Liver (tissue), 3 donors: ENCODE results near the gene ZNF689.
"Not testable (repeated sequence)": the region's sequence is repeated elsewhere in the genome, so short reads cannot be mapped to it uniquely, and the experiment has no call there.

Experiments used
- EGR1 ChIP-seq, 2 donors: IDR thresholded peaks; 2 replicates each; pipeline ENCODE4 v1.6.1; 2016 to 2018; ENCODE audit warnings: antibody characterized with exemption in 2 of 2, low read depth in 2 of 2
- FOXA1 ChIP-seq: IDR thresholded peaks from 2 replicates; pipeline ENCODE4 v1.6.1; 2016; ENCODE audit warnings: antibody characterized with exemption
- FOXA2 ChIP-seq: IDR thresholded peaks from 2 replicates; pipeline ENCODE4 v1.6.1; 2016; ENCODE audit warnings: antibody characterized with exemption
- HNF4G ChIP-seq: IDR thresholded peaks from 2 replicates; pipeline ENCODE4 v1.6.1; 2016; ENCODE audit warnings: antibody characterized with exemption
- RAD21 ChIP-seq, 2 donors: IDR thresholded peaks; 2 replicates each; pipeline ENCODE4 v1.6.1; 2016; ENCODE audit warnings: antibody characterized with exemption in 2 of 2, mild to moderate bottlenecking in 2 of 2
- RXRA ChIP-seq, 2 donors: IDR thresholded peaks; 2 replicates each; pipeline ENCODE4 v1.6.1; 2017 to 2018; ENCODE audit warnings: antibody characterized with exemption in 2 of 2, mild to moderate bottlenecking in 1 of 2
- SP1 ChIP-seq: IDR thresholded peaks from 2 replicates; pipeline ENCODE4 v1.6.1; 2018; ENCODE audit warnings: antibody characterized with exemption, mild to moderate bottlenecking
- TAF1 ChIP-seq: conservative IDR thresholded peaks from 2 replicates; pipeline ENCODE4 v1.6.1; 2016; ENCODE audit warnings: antibody characterized with exemption, mild to moderate bottlenecking
- YY1 ChIP-seq: IDR thresholded peaks from 2 replicates; pipeline ENCODE4 v1.6.1; 2016; ENCODE audit warnings: antibody characterized with exemption, mild to moderate bottlenecking
- TF ChIP-seq, protein P1 (sequence below): IDR thresholded peaks from 2 replicates; pipeline ENCODE4 v1.6.1; 2016; ENCODE audit warnings: antibody characterized with exemption
- TF ChIP-seq, protein P2 (sequence below): fragments of 150-350 bp; IDR thresholded peaks from 2 replicates; pipeline ENCODE4 v1.5.1; 2017; ENCODE audit warnings: improper control_type of control experiment, low read depth, low read length; ENCODE audit not compliant: missing input control
- TF ChIP-seq, protein P3 (sequence below): IDR thresholded peaks from 2 replicates; pipeline ENCODE4 v1.6.1; 2016; ENCODE audit warnings: antibody characterized with exemption
- TF ChIP-seq, protein P4 (sequence below): IDR thresholded peaks from 2 replicates; pipeline ENCODE4 v1.6.1; 2016; ENCODE audit warnings: antibody characterized with exemption, mild to moderate bottlenecking
- donor health status: healthy.
- donor health status: healthy.

DNA sequence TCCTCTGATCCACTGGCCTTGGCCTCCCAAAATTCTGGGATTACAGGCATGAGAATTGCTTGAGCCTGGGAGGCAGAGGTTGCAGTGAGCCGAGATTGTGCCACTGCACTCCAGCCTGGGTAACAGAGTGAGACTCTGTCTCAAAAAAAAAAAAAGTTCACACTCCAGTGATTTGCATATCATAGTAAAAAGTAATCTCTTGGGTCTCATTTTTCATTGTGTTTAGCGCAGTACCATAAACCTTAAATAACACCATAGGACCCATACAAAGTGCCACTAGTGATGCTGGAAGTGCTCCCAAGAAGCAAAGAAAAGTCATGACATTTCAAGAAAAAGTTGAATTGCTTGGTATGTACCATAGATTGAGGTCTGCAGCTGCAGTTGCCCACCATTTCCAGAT is 20.6 kb downstream of the ZNF689 start:
- not testable (repeated sequence) for TF ChIP-seq TAF1; SP1; EGR1 (IDR thresholded peaks at IDR 0.05; ENCODE audit: low read depth in 2 of 2); FOXA2; RAD21 (IDR thresholded peaks at IDR 0.05); YY1; RXRA (IDR thresholded peaks at IDR 0.05); HNF4G; FOXA1
- TF ChIP-seq, protein P1, sequence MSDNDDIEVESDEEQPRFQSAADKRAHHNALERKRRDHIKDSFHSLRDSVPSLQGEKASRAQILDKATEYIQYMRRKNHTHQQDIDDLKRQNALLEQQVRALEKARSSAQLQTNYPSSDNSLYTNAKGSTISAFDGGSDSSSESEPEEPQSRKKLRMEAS, result not testable (repeated sequence)
- TF ChIP-seq, protein P2, sequence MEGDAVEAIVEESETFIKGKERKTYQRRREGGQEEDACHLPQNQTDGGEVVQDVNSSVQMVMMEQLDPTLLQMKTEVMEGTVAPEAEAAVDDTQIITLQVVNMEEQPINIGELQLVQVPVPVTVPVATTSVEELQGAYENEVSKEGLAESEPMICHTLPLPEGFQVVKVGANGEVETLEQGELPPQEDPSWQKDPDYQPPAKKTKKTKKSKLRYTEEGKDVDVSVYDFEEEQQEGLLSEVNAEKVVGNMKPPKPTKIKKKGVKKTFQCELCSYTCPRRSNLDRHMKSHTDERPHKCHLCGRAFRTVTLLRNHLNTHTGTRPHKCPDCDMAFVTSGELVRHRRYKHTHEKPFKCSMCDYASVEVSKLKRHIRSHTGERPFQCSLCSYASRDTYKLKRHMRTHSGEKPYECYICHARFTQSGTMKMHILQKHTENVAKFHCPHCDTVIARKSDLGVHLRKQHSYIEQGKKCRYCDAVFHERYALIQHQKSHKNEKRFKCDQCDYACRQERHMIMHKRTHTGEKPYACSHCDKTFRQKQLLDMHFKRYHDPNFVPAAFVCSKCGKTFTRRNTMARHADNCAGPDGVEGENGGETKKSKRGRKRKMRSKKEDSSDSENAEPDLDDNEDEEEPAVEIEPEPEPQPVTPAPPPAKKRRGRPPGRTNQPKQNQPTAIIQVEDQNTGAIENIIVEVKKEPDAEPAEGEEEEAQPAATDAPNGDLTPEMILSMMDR, result not testable (repeated sequence)
- TF ChIP-seq, protein P3, sequence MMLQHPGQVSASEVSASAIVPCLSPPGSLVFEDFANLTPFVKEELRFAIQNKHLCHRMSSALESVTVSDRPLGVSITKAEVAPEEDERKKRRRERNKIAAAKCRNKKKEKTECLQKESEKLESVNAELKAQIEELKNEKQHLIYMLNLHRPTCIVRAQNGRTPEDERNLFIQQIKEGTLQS, result not testable (repeated sequence)
- TF ChIP-seq, protein P4, sequence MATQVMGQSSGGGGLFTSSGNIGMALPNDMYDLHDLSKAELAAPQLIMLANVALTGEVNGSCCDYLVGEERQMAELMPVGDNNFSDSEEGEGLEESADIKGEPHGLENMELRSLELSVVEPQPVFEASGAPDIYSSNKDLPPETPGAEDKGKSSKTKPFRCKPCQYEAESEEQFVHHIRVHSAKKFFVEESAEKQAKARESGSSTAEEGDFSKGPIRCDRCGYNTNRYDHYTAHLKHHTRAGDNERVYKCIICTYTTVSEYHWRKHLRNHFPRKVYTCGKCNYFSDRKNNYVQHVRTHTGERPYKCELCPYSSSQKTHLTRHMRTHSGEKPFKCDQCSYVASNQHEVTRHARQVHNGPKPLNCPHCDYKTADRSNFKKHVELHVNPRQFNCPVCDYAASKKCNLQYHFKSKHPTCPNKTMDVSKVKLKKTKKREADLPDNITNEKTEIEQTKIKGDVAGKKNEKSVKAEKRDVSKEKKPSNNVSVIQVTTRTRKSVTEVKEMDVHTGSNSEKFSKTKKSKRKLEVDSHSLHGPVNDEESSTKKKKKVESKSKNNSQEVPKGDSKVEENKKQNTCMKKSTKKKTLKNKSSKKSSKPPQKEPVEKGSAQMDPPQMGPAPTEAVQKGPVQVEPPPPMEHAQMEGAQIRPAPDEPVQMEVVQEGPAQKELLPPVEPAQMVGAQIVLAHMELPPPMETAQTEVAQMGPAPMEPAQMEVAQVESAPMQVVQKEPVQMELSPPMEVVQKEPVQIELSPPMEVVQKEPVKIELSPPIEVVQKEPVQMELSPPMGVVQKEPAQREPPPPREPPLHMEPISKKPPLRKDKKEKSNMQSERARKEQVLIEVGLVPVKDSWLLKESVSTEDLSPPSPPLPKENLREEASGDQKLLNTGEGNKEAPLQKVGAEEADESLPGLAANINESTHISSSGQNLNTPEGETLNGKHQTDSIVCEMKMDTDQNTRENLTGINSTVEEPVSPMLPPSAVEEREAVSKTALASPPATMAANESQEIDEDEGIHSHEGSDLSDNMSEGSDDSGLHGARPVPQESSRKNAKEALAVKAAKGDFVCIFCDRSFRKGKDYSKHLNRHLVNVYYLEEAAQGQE, result not testable (repeated sequence)
